ENCODE data around the gene NKX2-8.

NKX2-8 gene

GRCh38 chr14:36588119-36588518 lies 5.7 kb upstream of the NKX2-8 start:
- TF ChIP-seq CTCF (IDR thresholded peaks at IDR 0.05), result no peak
- Histone ChIP-seq H3K4me3 (no peak overlapping the region), H3K27ac (no peak overlapping the region)
- no peak for DNase-seq (ENCODE audit: low spot score)

- no peak for TF ChIP-seq CTCF (IDR thresholded peaks at IDR 0.05)
- Histone ChIP-seq H3K27ac (no peak overlapping the region), H3K4me3 (no peak overlapping the region)
- DNase-seq (ENCODE audit: low spot score), result no peak
These were observed 2.7 kb upstream of the NKX2-8 start for GRCh38 chr14:36585100-36585499.

GRCh38 chr14:36583893-36584811 lies 1.7 kb upstream of the NKX2-8 start:
- DNase-seq (ENCODE audit: low spot score), result no peak

DNA sequence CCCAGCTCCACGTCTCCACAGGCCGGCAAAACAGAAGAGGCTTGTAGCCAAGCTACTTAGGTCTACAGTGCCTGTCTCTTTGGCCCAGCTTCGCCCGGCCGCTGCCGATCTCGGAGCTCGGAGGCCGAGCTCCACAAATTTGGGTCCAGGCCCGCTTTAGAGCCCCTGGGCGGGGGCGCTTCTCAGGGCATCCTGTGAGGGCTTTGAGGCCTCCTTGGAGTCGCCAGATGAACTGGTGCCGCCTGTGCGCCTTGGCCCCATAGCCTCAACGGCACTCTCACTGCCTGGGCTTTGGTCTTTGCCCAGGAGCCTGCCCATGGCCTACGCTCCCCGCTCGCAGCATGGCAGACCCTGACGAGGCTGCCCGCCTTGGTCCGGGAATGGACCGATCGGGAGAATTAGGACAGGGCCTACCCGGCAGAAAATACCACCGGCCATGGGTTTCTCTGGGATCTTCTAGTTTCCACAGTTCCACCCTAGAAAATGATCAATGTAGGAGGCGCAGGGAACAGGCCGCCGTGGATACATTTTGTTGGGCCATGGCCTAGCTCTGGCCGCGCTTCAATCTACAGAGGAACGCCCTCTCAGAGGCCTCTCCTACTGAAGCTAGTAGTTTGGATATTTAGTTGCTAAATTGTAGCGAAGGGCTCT lies 953 bp upstream of the NKX2-8 start:
- no peak for DNase-seq (ENCODE audit: low spot score)
- no peak overlapping the region for H3K27ac ChIP-seq
- no peak for TF ChIP-seq CTCF (IDR thresholded peaks at IDR 0.05)
- no peak overlapping the region for H3K4me3 ChIP-seq

More at GRCh38 chr14:36583893-36584811, 1.7 kb upstream of the NKX2-8 start:
- H3K4me3 ChIP-seq, result no peak overlapping the region
- no peak overlapping the region for H3K27ac ChIP-seq
- no peak for TF ChIP-seq CTCF (IDR thresholded peaks at IDR 0.05)

DNA sequence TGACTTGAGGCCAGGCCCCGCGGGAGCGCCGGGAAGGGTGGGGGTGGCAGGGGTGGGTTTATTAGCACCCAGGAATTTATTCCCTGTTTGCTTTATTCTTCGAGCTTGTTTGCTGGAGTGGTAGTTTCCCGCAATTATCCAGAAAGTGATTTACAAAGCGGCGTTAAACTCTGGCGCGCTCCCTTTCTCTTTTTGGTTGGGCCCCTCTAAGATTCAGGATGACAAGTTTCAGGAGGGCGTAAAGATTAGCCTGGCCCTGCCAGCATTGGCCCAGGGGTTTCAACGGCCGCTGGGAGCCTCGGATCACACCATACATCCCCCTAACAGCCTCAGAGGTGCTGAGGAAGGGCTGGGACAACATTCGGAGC lies 444 bp upstream of the NKX2-8 start:
- no peak for DNase-seq (ENCODE audit: low spot score)
- Histone ChIP-seq H3K27ac (no peak overlapping the region), H3K4me3 (peak overlapping the region; percentile 71)
- TF ChIP-seq CTCF (IDR thresholded peaks at IDR 0.05), result no peak

GRCh38 chr14:36580856-36581831 lies 1.3 kb downstream of the NKX2-8 start:
- Histone ChIP-seq H3K27ac (no peak overlapping the region), H3K4me3 (peak overlapping the region; percentile 71)
- no peak for DNase-seq (ENCODE audit: low spot score)
- TF ChIP-seq CTCF (IDR thresholded peaks at IDR 0.05), result no peak

Data from coronary artery (tissue), 2 donors.